Hair follicle dermal papilla cell (primary cell): ENCODE data around the gene PRAMEF2. TPM values are rescaled to one million over a fixed set of nuclear protein-coding genes. Genes with fewer than 3 reads are reported as not detected.

Source experiments
- total RNA-seq: library from RNA; depleted of rRNA; stranded (reverse); fragments of >200 nt; gene quantifications from 2 replicates; pipeline ENCODE4 v1.2.3, GENCODE V29; 2012

The PRAMEF2 gene
- not detected in 2 replicates for total RNA-seq

DNA sequence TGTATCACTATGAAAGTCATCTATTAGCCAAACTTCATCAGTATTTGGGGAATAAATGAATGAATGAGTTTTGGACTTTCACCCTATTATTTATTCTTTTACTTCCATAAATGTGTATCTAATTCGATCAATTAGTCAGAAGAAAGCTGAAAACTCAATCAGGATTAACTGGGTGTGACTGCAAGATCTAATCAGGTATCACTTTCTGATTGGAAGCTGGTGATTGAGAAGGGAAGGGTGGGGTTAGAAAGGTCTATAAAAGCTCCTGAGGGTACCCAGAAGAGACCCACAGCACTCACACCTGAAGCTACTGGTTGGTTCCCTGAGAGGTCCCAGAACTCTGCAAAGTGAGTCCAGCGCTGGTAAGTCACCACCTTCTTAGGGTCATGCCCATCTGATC, at the start of gene PRAMEF2:
Gene PRAMEF2, plus strand, starts transcription at position 301 of the 400 bp plus-strand sequence. CDS start 1,924 bp downstream, outside the sequence.

GRCh38 chr1:12831310-12831709, 25.6 kb upstream of the PRAMEF2 start, which contains the start of gene PRAMEF11:
TSS of gene PRAMEF11 (minus strand) at chr1:12831410. CDS start at chr1:12828789, 2,621 bp downstream.

DNA sequence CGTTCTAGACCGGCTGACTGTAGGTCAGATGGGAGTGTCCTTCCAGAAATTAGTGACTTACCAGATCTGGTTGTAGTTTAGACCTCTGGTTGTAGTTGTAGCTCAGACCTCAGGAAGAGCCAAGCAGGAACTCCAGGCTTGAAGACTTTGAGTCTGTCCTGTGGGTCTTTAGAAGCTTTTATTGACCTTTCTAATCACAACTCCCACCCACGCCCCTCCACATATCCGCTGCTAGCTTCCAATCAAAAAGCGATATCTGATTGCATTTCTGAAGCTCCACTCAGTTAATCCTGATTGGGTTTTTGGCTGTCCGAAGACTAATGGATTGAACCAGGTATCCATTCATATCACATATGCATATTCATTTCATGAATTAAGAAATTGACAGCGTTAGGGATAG, 8.3 kb upstream of the PRAMEF2 start, which contains the start of gene HNRNPCL1:
Gene HNRNPCL1, minus strand, starts transcription at position 101 of the 400 bp plus-strand sequence. CDS start 431 bp downstream, outside the sequence.

DNA sequence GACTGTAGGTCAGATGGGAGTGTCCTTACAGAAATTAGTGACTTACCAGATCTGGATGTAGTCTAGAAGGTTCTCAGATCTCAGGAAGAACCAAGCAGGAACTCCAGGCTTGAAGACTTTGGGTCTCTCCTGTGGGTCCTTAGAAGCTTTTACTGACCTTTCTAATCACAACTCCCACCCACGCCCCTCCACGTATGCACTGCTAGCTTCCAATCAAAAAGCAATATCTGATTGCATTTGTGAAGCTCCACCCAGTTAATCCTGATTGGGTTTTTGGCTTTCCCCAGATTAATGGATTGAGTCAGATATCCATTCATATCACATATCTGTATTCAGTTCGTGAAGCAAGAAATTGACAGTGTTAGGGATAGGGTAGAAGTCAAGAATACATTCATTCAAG, 29.2 kb downstream of the PRAMEF2 start, which contains the start of gene PRAMEF4:
Gene PRAMEF4, minus strand, starts transcription at position 101 of the 400 bp plus-strand sequence. CDS start 2,807 bp downstream, outside the sequence.

GRCh38 chr1:12898170-12898569, 41.3 kb downstream of the PRAMEF2 start, which contains the start of gene PRAMEF10:
TSS of gene PRAMEF10 (minus strand) at chr1:12898270. CDS start at chr1:12895847, 2,423 bp downstream.

Other genes with a start within 250 kb of the PRAMEF2 start
- gene DHRS3, start 238.9 kb upstream of the PRAMEF2 start, total RNA-seq = 95.1 and 100 TPM in 2 replicates
- 0.16 TPM in 1 of 2 replicates, not detected in the other for gene AADACL4, start 213.0 kb upstream of the PRAMEF2 start, total RNA-seq
- not detected in 2 replicates for gene AADACL3, start 141.0 kb upstream of the PRAMEF2 start, total RNA-seq
- not detected in 2 replicates for gene CFAP107, start 110.9 kb upstream of the PRAMEF2 start, total RNA-seq
- not detected in 2 replicates for gene PRAMEF12, start 83.3 kb upstream of the PRAMEF2 start, total RNA-seq
- not detected in 2 replicates for gene PRAMEF1, start 65.7 kb upstream of the PRAMEF2 start, total RNA-seq
- gene PRAMEF11, start 25.7 kb upstream of the PRAMEF2 start, total RNA-seq = not detected in 2 replicates
- gene HNRNPCL1, start 8.4 kb upstream of the PRAMEF2 start, total RNA-seq = not detected in 2 replicates
- gene PRAMEF4, start 29.1 kb downstream of the PRAMEF2 start, total RNA-seq = not detected in 2 replicates
- gene PRAMEF10, start 41.2 kb downstream of the PRAMEF2 start, total RNA-seq = not detected in 2 replicates
- gene PRAMEF7, start 59.5 kb downstream of the PRAMEF2 start, total RNA-seq = not detected in 2 replicates
- not detected in 2 replicates for gene PRAMEF6, start 90.5 kb downstream of the PRAMEF2 start, total RNA-seq
- not detected in 2 replicates for gene PRAMEF27, start 199.5 kb downstream of the PRAMEF2 start, total RNA-seq
- gene HNRNPCL3, start 203.7 kb downstream of the PRAMEF2 start, total RNA-seq = not detected in 2 replicates
- gene PRAMEF25, start 213.7 kb downstream of the PRAMEF2 start, total RNA-seq = not detected in 2 replicates